ENCODE data around the gene FTO. TPM values are rescaled to one million over a fixed set of nuclear protein-coding genes. Genes with fewer than 3 reads are reported as not detected.
A peak's percentile ranks its signal among the peaks of the same experiment; 100 is the strongest.

Gene FTO
- total RNA-seq, 1 donor from 2014 or later, result 110 TPM

GRCh38 chr16:54075446-54075845, 371.5 kb downstream of the FTO start:
- no peak overlapping the region for H3K9ac ChIP-seq
- Mint-ChIP-seq H3K27me3 (ENCODE audit: insufficient read depth, low read depth) (no peaks in the 10 kb centered on the region), H3K36me3 (no peaks in the 10 kb centered on the region)

DNA sequence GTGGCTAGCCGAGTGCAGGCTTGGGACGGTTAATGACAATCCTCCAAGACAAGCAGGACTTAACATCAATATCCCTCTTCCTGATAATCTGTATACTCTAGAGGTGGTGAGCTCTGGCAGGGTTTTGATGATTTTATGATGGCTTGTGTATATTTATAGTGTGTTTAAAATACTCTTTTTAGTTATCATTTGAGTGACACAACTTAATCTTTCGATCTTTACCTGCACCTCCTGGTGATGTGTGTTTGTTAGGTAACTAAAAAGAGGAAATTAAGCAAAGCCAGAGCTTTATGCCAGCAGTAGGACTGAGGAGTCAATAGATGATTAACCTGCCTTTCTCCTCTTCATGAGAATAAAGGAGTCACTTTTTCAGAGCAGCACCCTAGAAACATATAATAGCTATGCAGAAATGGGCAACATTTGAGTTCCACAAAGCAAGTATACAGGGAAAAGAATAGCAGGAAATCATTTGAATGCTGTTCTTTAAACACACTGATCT, 372.1 kb downstream of the FTO start:
- no peak overlapping the region for H3K27ac Mint-ChIP-seq
- H3K36me3 ChIP-seq, result no peaks in the 10 kb centered on the region

More at GRCh38 chr16:54075446-54075845, 371.5 kb downstream of the FTO start:
- no peak for DNase-seq (ENCODE audit: low spot score)
- H3K4me3 ChIP-seq, result no peak overlapping the region
- Mint-ChIP-seq H3K4me1 (peaks cover 33% of the 10 kb centered on the region), H3K4me3 (no peak overlapping the region), H3K27ac (no peak overlapping the region), H3K9me3 (no peaks in the 10 kb centered on the region)
- H2AFZ ChIP-seq (replicated peaks), result no peak overlapping the region
- no peaks in the 10 kb centered on the region for H3K9me3 ChIP-seq (ENCODE audit: low read depth)
- H3K4me1 ChIP-seq, result peaks cover 6% of the 10 kb centered on the region
- H3K4me2 ChIP-seq, result no peak overlapping the region
- H4K20me1 ChIP-seq (ENCODE audit: low read depth), result no peaks in the 10 kb centered on the region
- no peaks in the 10 kb centered on the region for H3K36me3 ChIP-seq
- H3K27ac ChIP-seq, result no peak overlapping the region
- no peaks in the 10 kb centered on the region for H3K79me2 ChIP-seq (ENCODE audit: low read depth)
- no peak for TF ChIP-seq EZH2 (IDR thresholded peaks at IDR 0.05)
- H3F3A ChIP-seq (ENCODE audit: low read depth), result no peaks in the 10 kb centered on the region
- H3K27me3 ChIP-seq, result no peaks in the 10 kb centered on the region

DNA sequence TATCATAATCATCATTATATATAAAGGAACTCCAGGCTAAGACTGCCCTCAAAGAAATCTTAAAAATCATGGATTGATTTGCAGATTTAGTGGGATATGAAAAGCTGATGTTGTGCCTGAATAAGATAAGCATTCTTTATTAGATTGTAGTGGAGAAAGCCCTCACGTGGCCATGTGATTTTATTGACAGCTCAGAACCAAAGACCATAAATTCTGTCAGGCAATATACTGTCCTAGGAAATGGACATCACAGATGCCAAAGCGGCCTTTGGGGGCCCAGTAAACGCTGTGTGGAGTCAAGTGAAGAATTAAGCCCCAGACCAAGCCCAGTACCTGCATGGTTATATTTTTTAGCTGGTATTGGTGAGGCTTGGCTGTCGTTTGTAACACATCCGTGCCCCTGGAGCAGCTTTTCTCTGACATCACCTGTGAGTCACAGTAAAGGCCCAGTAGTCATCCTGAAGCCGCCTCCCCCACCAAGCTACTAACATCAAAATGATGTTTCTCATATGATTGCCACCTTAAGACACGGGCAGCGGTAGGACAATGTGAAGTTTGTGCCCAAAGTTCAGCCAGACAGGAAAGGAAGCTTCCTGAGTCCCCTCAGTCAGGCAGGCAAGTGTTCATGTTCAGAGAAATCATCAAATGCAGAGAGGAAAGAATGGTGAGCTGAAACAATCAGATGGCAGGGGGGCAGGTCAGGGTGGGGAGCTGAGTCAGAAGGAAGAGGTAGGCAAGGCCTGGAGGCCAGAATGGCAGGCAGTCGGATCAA, 373.3 kb downstream of the FTO start:
- no peak overlapping the region for H3K27ac ChIP-seq

More for the DNA sequence above, 372.1 kb downstream of the FTO start:
- Histone ChIP-seq H3K27me3 (no peaks in the 10 kb centered on the region), H3K4me3 (no peak overlapping the region), H3K4me1 (peaks cover 6% of the 10 kb centered on the region), H3K9me3 (ENCODE audit: low read depth) (no peaks in the 10 kb centered on the region), H3K4me2 (no peak overlapping the region), H4K20me1 (ENCODE audit: low read depth) (no peaks in the 10 kb centered on the region), H3K79me2 (ENCODE audit: low read depth) (no peaks in the 10 kb centered on the region), H3K27ac (no peak overlapping the region), H2AFZ (replicated peaks) (no peak overlapping the region), H3F3A (ENCODE audit: low read depth) (no peaks in the 10 kb centered on the region), H3K9ac (no peak overlapping the region)
- no peaks in the 10 kb centered on the region for H3K27me3 Mint-ChIP-seq (ENCODE audit: insufficient read depth, low read depth)
- TF ChIP-seq EZH2phosphoT487 (IDR thresholded peaks at IDR 0.05) (no peak), EZH2 (IDR thresholded peaks at IDR 0.05) (no peak), CTCF (IDR thresholded peaks at IDR 0.05) (no peak)
- peaks cover 27% of the 10 kb centered on the region for H3K4me1 Mint-ChIP-seq
- H3K36me3 Mint-ChIP-seq, result no peaks in the 10 kb centered on the region
- H3K9me3 Mint-ChIP-seq, result no peaks in the 10 kb centered on the region
- H3K4me3 Mint-ChIP-seq, result no peak overlapping the region
- DNase-seq (ENCODE audit: low spot score), result no peak

More for the DNA sequence above, 373.3 kb downstream of the FTO start:
- H3K27ac Mint-ChIP-seq, result peak overlapping the region; percentile 29
- H3K27me3 Mint-ChIP-seq (ENCODE audit: insufficient read depth, low read depth), result no peaks in the 10 kb centered on the region
- no peaks in the 10 kb centered on the region for H4K20me1 ChIP-seq (ENCODE audit: low read depth)
- no peak for TF ChIP-seq CTCF (IDR thresholded peaks at IDR 0.05)
- no peak for TF ChIP-seq EZH2 (IDR thresholded peaks at IDR 0.05)
- TF ChIP-seq EZH2phosphoT487 (IDR thresholded peaks at IDR 0.05), result no peak
- no peak overlapping the region for H3K4me3 ChIP-seq
- H3K4me1 Mint-ChIP-seq, result peaks cover 15% of the 10 kb centered on the region
- no peaks in the 10 kb centered on the region for H3K27me3 ChIP-seq
- H3F3A ChIP-seq (ENCODE audit: low read depth), result no peaks in the 10 kb centered on the region
- H3K9me3 ChIP-seq (ENCODE audit: low read depth), result no peaks in the 10 kb centered on the region
- no peaks in the 10 kb centered on the region for H3K36me3 Mint-ChIP-seq
- no peak overlapping the region for H2AFZ ChIP-seq (replicated peaks)
- no peaks in the 10 kb centered on the region for H3K9me3 Mint-ChIP-seq
- H3K4me2 ChIP-seq, result no peak overlapping the region
- peaks cover 4% of the 10 kb centered on the region for H3K4me1 ChIP-seq
- no peak overlapping the region for H3K4me3 Mint-ChIP-seq
- no peak for DNase-seq (ENCODE audit: low spot score)
- H3K9ac ChIP-seq, result no peak overlapping the region
- no peaks in the 10 kb centered on the region for H3K79me2 ChIP-seq (ENCODE audit: low read depth)
- H3K36me3 ChIP-seq, result no peaks in the 10 kb centered on the region
